Stimulated activated CD4-positive, alpha-beta T cell treated with anti-CD3 and anti-CD28 coated beads, Interleukin-15, amount 100 ng/mL, for 1 hour (primary cell): ENCODE results near the gene RBM33.
"Not testable (repeated sequence)": the region's sequence is repeated elsewhere in the genome, so short reads cannot be mapped to it uniquely, and the experiment has no call there.

Experiments
- DNase-seq, 2 donors: peaks; one replicate each; pipeline ENCODE4 v3.0.0-alpha.2; 2020; ENCODE audit warnings: low read depth in 1 of 2, low spot score in 1 of 2

RBM33 gene

GRCh38 chr7:155690655-155691054, 46.2 kb downstream of the RBM33 start:
- DNase-seq, result not testable (repeated sequence)

GRCh38 chr7:155692317-155692716, 47.9 kb downstream of the RBM33 start:
- no peak for DNase-seq

GRCh38 chr7:155693826-155694225, 49.4 kb downstream of the RBM33 start:
- DNase-seq, result no peak

GRCh38 chr7:155694851-155695250, 50.4 kb downstream of the RBM33 start:
- no peak for DNase-seq

GRCh38 chr7:155696747-155697146, 52.3 kb downstream of the RBM33 start:
- DNase-seq, result no peak

- no peak for DNase-seq
These were observed 54.2 kb downstream of the RBM33 start for GRCh38 chr7:155698633-155699032.

- DNase-seq, result no peak
These were observed 54.7 kb downstream of the RBM33 start for GRCh38 chr7:155699180-155699579.

- no peak for DNase-seq
These were observed 56.4 kb downstream of the RBM33 start for GRCh38 chr7:155700847-155701246.

GRCh38 chr7:155701972-155702544, 57.6 kb downstream of the RBM33 start:
- DNase-seq, result no peak

- no peak for DNase-seq
These were observed 58.2 kb downstream of the RBM33 start for GRCh38 chr7:155702616-155703015.

GRCh38 chr7:155705623-155706360, 61.3 kb downstream of the RBM33 start:
- no peak for DNase-seq

- DNase-seq, result no peak
These were observed 61.9 kb downstream of the RBM33 start for GRCh38 chr7:155706376-155706775.

- DNase-seq, result no peak
These were observed 65.0 kb downstream of the RBM33 start for GRCh38 chr7:155709453-155709852.

- DNase-seq, result no peak
These were observed 65.6 kb downstream of the RBM33 start for GRCh38 chr7:155710031-155710430.

- no peak for DNase-seq
These were observed 66.1 kb downstream of the RBM33 start for GRCh38 chr7:155710530-155710929.

- no peak for DNase-seq
These were observed 66.6 kb downstream of the RBM33 start for GRCh38 chr7:155711081-155711480.

- DNase-seq, result no peak
These were observed 68.9 kb downstream of the RBM33 start for GRCh38 chr7:155713384-155713783.

GRCh38 chr7:155714702-155715101, 70.2 kb downstream of the RBM33 start:
- no peak for DNase-seq

GRCh38 chr7:155715111-155715805, 70.8 kb downstream of the RBM33 start:
- no peak for DNase-seq

- no peak for DNase-seq
These were observed 72.7 kb downstream of the RBM33 start for GRCh38 chr7:155717010-155717744.

- DNase-seq, result no peak
These were observed 76.6 kb downstream of the RBM33 start for GRCh38 chr7:155721056-155721455.

GRCh38 chr7:155722118-155722517, 77.7 kb downstream of the RBM33 start:
- DNase-seq, result no peak
